Brain pericyte (primary cell): ENCODE measurements around the gene ISG20L2.

ENCODE experiments used
- DNase-seq: peaks from one replicate; pipeline ENCODE4 v3.0.0-alpha.2; 2012; ENCODE audit warnings: low read depth, low spot score

ISG20L2 gene

DNA sequence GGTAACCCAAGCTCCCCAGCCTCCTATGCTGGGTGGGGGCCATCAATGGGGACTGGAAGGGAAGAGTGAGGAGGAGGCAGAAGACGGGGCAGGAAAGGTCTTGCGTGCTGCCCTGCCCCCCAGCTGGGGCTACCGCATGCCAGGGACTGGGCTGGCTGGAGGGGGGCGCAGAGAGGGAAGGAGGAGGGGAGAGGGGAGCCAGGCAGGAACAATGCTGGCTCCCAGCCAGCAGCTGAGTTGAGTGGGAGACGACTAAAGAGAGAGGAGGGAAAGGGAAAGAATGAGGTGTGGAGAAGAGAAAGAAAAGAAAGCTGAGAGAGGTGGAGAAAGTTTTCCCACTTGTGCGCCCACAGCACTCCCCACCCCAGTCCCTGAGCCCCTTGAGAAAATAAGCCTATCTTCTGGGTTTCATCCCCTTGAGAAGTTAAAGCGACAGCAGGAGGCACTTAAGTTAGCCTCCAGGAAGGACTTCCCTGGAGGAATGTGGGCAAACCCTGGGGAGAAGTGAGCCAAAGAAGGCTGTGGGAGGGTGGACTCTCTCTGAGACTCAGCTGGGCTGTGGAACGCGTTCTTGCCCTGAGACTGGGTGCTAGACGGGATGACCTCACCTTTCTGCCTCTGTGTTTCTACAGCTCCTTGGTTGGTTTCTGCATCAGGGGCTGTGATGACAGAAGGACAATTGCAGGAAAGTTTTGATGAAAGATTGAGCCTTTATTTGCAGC is 38.5 kb downstream of the ISG20L2 start:
- no peak for DNase-seq

DNA sequence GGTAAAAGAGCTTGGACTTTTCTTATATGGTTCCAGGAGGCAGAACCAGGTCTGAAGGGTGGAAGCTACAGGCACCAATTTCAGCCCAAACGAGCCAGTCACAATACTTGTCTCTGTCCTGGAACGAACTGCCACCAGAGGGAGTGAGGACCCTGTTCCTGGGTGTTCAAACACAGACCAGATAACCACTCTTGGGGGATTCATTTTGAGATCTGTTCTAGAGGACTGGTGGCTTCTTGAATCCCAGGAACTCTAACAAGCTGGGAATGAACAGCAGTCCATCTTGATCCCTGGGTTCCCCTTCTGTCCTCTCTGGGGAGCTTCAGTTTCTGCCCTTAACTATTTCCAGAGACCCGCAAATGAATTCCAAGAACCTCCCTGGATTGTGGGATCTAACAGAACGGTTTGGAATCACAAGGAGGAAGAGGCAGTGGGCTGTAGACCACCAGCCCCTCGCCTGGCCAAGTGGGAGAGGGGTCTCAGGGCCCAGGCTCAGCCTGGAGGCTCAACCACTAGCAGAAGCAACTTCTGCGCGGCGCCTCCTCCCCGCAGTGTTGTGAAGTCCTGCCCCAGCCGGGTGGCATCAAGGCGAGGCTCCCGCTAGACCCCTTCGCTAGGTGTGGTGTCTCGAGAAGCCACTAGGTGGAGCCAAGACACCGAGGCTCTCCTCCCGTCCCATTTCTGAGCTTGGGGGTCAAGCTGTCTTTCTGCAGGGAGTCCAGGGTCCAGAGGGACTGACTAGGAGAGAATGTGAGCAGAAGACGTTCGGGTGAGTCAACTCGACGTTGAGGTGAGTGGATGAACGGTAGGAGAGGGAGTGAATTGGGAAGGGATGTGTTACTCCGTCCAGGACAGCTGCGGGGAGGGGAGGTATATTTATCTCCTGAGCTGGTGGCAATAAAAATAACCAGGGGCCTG is 39.3 kb downstream of the ISG20L2 start:
- DNase-seq: peak; percentile 76

DNA sequence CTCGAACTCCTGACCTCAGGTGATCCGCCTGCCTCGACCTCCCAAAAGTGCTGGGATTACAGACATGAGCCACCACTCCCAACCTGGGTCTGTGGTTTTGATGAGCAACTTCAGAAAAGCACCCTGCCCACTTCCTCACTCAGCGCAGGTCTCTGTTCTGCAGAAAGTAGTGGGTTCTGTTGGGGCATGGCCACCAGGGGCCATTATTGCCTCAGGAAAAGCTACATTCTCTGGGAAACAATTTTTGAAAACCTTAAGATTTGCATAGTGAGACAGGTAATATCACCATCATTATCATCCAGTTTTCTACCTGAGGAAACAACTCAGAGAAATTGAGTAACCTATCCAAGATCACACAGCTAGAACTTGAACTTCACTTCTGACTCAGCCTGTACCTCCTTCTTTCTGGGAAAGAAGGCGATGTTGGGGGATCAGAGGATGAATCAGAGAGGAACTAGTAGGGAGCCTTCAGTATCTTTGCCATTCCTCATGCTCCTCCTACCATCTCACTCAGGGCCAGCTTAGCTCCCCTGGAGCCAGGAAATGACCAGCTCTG is 44.3 kb downstream of the ISG20L2 start:
- DNase-seq: no peak

DNA sequence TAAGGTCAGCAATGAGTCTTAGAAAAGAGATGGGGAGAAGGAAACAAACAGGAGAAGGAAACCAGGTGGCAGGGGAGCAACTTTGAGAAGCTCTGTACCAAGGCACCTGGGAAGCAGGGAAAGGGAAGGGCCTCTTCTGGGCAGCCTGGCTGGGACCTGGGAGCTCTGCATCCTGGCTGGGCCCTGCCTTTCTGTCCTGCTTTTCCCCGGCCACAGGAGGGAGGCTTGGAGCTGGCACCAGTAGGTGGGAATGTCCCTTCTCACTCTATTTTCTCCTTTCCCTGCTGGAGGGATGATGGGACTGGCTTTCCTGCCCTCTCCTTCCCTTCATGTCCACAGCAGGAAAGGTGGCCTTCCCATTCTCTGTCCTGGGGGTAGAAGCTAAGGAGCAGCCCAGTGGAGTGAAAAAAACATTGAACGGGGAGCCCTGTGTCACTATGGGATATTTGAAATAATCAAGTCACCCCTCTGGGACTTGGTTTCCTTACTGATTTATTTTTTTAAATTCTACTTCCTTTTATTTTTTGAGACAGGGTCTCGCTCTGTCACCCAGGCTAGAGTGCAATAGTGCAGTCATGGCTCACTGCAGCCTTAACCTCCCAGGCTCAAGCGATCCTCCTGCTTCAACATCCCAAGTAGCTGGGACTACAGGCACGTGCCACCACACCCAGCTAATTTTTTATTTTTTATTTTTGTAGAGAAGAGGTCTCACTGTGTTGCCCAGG is 46.2 kb downstream of the ISG20L2 start:
- DNase-seq: no peak

DNA sequence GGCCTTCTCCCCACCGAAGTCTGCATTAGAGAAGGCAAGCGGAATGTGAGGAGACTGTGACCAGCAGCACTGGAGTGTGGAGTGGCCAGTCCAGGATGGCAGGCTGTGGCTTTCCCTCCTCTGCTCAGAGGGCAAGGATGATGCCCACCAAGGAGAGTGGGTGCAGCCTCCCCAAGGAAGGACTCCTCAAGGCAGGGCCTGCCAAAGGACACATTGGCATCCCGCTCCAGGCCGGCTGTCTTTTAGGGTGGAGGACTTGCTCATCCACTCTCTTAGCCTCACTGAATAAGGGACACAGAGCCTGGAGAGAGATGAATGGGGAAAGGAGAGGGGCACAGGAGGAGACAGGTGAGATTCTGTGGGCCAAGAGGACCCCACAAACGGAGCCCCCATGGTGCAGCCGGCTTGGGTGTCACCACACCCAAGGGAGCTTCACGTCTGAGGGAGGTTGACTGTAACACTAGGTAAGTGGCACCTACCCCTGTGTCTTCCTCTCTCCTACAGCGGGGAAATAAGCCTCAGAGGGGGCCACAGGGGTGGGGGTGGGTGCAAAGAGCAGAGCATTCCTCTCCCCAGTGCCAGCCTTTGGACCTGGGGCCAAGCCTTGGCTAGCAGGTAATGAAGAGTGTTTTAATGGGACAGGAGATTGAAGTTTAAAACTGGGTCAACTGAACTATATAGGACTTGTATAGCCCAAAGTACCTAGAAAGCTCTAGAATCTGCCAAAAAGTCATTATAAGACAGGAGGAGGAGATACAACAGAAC is 47.2 kb downstream of the ISG20L2 start:
- DNase-seq: no peak

DNA sequence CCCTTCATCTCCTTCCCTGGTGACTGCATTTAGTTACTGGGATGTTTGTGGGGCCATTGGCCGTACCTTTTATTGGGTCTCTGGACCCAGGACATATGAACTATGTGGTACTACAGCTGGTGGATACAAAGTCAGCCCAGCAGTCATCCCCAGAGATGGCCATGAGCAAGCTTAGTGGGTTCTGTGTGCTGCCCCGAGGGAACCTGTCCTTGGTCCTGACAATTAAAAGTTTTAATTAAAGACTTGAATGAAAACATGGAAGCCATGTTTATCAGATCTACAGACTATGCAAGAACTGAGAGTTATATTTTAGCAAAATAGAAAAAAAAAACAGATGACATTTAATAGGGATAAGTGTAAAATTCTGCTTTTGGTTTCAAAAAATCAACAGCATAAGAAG is 48.5 kb downstream of the ISG20L2 start:
- DNase-seq: no peak

DNA sequence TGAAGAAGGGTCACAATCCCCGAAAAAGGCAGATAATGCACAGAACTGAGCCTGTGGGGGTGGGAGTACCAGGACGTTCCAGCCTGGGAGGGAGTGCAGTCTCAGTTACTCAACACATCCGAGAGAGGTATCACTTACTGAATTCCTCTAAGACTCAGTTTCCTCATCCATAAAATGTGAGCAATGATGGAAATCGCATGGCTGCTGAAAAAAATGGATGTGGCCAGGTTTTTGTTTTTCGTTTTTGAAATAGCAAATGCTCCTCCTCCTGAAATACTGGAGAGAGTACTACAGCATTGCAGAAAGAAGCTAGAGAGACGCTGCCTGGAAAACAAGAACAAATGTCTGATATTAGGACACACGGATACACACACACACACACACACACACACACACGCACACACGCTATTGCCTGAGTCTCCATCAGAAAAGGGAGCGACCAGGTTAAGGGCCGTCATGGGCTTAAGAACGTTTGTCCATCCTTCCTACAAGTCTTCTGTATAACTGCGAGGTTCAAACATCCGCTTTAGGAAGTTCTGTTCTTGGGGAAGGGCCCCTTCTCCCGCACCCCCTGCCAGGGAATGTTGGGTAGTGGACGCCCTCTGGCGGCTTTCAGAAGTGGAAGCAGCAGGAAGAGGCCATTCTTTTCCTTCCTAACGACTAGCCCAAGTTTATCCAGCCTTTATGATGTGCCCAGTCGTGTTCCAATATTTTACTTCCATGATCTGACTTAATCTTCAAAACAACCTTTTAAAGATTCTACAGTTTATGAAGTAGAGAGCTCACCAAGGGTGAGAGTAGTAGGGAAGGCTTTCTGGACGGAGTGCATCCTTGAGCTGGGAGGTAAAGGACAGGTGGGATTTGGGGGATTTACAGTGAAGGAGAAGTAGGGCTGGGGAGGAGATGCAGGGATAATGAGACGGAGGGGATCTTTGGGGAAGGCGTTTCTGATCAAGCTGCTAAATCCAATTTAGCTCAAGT is 50.7 kb downstream of the ISG20L2 start:
- peak; percentile 58 for DNase-seq

DNA sequence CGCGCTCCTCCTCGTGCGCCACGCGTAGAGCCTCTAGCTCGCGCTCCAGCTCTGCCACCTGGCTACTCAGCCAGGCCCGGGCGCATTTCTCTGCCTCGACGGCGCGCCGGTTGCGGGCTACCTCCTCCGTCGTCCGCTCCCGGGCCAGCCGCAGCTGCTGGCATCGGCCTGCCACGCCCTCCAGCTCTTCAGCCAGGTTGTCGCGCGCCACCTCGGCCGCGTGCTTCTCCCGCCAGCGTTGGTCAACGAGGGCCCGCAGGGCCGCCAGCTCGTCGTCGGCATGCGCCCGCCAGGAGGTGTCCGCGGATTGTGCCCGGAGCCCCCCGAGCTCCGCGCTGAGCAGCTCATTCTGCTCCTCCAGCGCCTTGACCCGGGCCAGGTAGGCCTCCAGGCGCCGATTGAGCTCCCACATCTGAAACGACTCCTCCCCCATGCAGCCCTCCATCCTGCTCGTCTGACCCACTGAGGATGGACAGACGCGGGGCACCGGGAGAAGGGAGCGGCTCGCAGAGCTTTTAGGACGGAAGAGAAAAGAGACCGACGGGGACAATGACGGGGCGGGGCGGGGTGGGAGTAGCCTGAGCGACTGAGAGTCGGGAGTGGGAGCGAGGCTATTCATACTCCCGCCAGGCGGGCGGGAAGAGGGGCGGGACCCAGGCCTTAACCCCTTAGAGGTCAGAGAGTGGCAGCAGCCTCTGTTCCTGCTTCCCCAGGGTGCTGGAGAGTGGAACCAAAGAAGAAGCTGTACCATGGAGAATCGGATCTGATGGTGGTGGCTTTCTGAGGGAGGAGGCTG is 51.5 kb downstream of the ISG20L2 start, which contains the start of gene NES:
Gene NES, minus strand, starts transcription at position 588 of the 796 bp plus-strand sequence. Its CDS starts 143 bp downstream, at position 445.
- no peak for DNase-seq

DNA sequence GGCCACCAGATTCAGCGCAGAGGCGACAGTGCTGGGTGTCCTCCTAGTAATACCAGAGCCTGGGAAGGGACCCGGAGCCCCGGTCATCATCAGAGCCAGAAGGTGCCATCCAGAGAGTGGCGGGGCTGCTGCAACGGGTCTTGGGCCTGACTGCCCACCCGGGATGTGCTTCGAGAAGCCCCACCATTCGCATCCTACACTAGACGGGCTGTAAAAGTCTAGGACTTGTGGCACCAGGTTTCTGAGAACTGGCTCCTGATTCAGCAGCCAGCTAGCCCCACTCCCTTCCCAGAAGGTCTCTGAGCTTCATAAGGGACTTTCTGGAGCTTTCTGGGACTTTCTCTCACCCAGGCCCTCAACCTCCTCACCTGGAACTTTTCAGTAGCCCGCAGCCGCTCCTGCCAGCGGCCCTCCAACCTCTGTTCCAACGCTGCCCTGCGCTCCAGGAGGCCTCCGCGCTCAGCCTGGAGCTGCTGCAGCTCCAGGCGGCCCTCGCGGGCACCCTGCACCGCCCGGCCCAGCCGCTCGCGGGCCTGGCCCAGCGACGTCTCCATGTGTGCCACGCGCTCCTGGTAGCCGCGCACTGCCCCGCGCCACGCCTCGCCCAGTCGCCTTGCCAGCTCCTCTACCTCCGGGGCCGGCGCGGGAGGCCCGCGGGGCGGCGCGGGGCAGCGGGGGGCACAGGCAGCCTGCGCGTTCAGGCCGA is 52.3 kb downstream of the ISG20L2 start:
- no peak for DNase-seq

DNA sequence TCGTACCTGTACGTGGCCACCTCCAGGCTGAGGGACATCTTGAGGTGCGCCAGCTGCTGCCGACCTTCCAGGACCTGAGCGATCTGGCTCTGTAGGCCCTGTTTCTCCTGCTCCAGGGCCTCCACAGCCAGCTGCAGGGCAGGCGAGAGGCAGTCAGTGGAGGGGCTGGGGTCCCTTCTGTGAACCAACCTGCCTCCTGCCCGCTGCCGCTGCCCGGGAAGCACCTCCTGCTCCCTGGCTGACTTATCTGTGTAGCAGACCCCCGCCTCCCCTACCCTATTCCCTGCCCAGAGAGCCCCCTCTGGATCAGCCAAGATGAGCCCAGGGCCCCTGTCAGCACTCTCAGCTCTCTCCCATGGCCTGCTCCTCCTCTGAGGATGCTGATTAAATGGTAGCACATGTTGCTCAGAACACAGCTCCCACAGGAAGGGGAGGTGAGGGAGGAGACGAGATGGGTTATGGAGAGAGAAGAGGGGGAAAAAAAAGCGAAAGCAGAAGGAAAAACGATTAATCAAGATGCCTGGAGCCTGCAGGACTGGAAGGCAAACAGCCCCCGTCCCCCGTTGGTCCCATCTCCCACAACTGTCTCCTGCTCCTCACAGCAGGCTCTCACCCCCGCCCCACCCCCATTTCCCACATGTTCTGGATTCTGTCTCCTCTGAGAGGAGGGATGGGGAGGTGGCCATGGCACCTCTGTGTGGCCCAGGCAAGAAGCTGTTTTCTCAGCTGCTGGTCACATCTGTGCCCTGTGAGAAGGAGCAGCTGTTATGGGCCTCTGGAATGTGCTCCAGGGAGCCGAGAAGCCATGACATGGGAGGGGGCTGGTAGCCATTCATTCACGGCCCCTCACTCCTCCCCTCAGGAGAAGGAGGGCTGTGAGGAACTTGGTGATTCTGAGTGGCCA is 53.1 kb downstream of the ISG20L2 start:
- peak; percentile 41 for DNase-seq

DNA sequence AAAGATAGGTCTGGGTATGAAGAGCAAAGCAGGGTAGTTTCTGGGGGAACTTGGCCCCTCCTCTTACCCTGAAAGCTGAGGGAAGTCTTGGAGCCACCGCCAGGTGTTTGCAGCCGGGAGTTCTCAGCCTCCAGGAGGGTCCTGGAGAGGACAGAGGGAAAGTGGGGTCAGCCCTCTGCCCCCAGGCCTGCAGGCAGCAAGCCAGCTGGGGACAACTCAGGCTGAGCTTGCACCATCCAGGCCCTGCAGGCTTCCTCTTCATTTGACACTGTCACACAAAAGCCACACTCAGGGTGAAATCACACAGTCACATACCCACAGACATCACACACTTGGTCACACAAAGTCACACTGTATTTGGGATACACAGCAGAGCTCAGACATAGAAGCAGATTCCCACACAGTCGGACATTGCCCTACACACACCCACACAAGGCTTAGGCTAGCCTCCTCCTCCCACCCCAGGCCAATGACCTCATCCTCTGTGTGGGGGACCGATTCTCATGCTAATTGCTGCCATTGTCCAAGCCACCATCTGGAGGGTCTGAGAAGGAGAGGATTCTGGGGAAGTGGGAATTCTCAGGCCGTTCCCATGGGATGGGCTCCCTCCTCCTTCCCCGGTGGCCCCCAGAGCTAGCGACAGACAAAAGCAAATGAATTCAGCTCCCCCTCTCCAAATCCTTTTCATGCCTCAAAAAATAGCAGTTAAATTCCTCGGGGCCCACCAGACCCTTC is 55.0 kb downstream of the ISG20L2 start:
- DNase-seq: no peak
